NOMO-1 treated with dmso at 0.1 percent for 144 hours (cell line): ENCODE data around the gene RBM39.
"Not testable (repeated sequence)": the region's sequence is repeated elsewhere in the genome, so short reads cannot be mapped to it uniquely, and the experiment has no call there.

ENCODE experiments used
- DNase-seq: peaks from one replicate; lab custom pipeline; 2025; ENCODE audit not compliant: unreplicated experiment; lab: John Stamatoyannopoulos, UW

Gene RBM39

DNA sequence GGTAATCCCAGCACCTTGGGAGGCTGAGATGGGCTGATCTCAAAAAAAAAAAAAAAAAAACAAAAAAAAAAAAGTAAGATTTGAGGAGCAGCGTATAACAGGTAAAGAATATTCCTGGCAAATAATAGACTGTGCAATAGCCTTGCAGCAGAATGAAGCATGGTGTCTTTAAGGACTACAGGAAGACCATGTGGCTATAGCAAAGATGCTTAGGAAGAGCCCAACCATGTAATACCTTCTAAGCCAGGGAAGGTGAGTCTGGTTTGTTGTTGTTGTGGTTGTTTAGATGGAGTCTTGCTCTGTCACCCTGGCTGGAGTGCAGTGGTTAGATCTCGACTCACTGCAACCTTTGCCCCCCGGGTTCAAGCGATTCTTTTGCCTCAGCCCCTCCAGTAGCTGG, 14.3 kb upstream of the RBM39 start:
- DNase-seq: no peak

DNA sequence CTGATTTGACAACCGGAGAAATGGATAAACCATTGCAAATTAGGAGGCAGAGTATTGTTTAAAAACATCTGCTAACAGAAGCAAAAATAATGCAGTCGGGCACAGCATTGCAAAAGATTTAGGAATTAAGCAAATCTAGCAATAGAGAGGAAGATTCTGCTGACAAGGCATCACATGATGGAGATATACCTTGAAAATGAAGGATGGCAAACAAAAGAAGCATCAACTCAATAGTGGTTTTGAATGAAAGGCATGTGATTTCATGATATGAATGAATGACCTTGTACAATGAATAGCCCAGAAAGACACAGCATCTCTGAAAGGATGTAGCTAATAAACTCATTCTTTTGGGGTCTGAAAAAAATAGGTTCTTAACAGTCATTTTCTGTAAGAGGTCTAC, 8.6 kb upstream of the RBM39 start:
- no peak for DNase-seq

GRCh38 chr20:35744492-35744841, 2.4 kb upstream of the RBM39 start:
- DNase-seq: not testable (repeated sequence)

DNA sequence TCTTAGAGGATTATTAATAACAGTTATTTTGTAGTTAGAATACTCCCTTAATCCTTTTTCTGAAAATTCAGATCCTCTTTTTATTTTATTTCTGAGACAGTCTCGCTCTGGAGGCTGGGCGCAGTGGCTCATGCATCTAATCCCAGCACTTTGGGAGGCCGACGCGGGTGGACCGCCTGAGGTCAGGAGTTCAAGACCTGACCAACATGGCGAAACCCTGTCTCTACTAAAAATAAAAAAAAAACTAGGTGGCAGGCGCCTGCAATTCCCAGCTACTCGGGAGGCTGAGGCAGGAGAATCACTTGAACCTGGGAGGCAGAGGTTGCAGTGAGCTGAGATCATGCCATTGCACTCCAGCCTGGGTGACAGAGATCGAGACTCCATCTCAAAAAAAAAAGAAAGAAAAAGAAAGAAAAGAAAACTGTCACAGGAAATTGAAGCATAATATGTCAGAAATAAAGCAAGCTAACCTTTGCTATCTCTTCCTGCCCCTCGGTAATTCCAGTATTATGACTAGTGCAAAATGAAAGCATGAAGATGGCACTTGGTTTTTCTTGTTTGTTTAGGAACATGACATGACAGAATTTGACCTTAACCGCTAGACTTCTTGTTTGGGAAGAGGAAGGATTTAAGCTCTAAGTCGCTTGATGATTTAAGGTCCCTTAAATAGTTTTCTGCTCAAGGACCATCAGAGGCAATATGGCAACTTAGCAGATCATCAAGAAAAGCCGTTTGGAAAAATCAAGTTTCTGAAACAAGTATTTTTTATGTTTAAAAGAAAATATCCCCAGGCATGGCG, 1.8 kb upstream of the RBM39 start:
- peak; percentile 10 for DNase-seq

- peak; percentile 66 for DNase-seq
Observed at GRCh38 chr20:35742741-35743523, 872 bp upstream of the RBM39 start.

DNA sequence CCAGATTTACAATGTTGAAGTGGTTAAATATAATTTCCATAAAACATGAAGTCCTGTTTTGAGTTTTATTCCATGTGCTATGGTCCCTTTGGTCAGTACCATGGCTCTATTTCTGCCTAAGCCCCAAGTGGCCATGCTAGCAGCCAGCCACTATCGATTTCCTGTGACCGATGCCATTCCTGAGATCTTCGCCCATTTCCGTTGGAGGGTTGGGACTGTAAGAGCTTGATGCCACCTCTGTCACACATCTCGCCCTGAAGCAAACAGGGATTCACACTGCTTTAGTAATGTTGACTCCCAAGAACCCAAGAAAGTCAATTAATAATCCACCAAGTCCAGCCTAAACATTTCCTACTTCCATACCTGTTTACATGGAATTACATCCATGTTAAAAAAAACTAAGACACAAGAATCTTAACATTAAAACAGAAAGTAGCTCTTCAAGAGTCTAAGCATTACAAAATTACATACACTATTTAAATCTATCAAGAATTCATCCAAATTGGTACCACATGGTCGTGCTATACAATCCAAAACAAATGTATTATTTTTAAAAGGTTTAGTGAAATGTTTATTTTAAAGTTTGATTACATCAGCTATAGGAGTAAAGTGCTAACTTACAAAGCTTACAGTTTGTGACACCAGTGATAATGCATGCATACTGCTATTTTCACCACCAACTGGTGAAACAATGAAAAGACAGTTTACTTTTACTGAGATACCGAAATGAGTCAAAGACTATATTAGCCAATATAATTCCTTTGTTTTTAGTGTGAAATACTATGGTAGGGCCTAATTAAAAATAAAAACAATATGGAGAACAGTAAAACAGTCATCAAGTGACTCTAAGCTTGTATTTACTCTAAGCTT, 2.5 kb downstream of the RBM39 start:
- DNase-seq: no peak

- no peak for DNase-seq
Observed at GRCh38 chr20:35738410-35739179, 3.5 kb downstream of the RBM39 start.

GRCh38 chr20:35737865-35738333, 4.2 kb downstream of the RBM39 start:
- DNase-seq: no peak

DNA sequence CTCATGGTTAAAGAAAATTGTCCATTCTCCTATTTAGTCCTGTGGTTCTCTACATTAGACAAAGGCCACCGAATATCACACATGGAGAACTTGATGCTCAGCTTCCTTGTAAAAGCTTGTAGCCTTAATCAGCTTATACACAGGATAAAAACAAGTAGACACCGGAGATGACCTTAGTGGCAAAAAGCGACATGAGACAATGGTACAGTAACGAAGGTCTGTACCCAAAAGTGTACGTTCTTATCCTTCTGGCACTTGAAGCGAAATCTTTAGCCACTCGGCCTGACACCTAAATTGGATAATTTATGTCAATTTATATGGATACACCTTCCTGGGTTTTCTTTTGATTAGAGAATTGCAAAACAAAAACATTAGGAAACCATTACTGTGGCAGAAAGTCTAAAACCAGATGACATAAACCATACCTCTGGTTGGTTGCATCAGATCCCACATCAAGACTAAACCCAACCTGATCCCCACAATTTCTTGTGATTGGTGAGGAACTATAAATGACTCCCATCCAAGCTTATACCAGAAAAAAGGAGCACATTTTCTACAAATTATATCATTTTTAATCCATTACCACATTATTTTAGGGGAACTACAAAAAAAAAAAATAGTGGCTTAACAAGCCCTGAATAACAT, 6.1 kb downstream of the RBM39 start:
- no peak for DNase-seq

DNA sequence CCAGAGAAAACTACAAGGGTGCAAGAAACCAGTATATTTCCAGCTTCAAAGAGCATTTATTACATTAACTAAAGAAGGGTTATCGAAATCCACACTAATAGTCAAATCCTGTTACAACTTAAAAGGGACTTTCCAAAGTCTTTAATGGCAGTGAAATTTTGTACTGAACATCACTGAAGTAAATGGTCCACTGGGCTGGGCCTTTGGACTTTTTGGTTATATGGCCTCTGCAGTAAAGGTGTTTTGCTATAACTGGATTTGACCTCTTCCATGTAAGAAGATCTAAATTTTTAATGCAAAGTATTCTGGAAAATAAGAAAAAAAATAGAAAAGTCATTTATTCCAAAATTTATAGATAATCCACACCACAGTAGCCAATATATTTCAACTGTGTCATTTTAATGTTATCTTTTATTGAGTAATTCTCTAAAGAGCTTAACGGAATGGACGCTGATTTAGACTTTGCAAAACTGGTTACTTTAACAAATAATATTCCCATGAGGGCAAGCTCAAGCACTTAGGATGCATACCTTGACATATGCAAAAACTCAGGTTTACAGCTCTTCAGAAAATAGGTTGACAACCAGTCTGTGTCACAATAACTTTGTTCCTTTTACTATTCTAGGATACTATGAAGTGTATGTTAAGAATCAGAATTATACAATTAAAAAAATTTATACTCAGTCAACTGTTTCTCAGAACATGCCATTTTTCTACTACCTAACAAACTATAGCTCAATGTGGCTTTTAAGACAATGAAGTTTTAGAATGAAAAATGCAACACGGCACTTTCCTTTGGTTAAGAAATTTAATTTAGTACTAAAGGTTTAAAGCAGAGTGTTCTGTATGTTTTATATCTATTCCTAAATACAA, 7.0 kb downstream of the RBM39 start:
- DNase-seq: no peak

GRCh38 chr20:35734374-35734773, 7.7 kb downstream of the RBM39 start:
- no peak for DNase-seq

DNA sequence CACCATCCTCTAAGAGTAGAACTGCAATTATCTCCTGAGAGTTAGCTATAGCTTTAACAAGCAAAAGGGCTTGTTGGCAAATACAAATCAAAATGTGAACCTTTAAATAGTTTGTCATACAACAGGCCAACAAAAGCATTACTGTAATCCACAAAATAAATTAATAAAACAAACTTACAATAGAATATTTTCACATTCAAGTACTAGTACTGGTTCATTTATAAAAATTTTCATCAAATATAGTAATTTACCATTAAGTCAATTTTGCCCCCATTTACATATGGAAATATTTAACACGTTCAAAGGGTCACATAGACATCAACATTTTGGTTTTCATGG, 9.4 kb downstream of the RBM39 start:
- no peak for DNase-seq

DNA sequence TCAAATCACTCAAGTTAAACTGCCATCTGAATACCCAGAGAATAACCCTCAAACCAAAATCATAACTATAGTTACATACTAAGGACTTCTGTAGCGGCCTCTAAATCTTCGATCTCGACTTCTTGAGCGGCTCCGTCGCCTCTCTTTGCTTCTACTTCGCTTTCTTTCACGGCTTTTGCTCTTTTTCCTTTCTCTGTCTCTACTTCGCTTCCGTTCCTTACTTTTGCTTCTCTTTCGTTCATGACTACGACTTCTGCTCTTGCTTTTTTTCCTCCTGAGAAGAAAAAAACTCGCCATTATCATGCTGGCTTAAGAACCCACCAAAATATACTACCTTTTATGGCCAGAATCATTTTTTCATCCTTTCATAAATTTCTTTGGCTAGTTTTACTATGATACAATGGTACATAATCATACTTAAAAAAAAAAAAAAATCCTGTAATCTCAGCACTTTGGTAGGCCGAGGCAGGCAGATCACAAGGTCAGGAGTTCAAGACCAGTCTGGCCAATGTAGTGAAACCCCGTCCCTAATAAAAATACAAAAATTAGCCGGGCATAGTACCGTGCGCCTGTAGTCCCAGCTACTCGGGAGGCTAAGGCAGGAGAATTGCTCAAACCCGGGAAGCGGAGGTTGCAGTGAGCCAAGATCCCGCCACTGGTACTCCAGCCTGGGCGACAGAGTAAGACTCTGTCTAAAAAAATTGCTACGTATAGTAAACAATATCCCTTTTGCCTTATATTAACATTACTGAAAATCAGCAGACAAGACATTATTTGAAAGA, 10.0 kb downstream of the RBM39 start:
- DNase-seq: no peak

DNA sequence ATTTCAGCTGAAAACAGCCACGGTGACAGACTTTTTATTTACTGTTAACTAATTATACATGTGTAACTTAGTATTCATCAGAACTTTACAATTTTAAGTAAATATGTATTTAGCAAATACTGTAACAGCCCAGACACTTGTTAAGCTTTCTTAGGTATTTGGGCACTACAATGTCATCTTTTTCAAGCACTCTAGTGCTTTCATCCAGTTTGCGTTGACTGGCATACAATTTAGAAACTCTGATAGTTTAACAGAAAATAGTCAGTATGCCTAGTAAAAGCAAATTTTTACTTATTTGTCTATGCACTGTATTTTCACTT, 10.6 kb downstream of the RBM39 start:
- no peak for DNase-seq

DNA sequence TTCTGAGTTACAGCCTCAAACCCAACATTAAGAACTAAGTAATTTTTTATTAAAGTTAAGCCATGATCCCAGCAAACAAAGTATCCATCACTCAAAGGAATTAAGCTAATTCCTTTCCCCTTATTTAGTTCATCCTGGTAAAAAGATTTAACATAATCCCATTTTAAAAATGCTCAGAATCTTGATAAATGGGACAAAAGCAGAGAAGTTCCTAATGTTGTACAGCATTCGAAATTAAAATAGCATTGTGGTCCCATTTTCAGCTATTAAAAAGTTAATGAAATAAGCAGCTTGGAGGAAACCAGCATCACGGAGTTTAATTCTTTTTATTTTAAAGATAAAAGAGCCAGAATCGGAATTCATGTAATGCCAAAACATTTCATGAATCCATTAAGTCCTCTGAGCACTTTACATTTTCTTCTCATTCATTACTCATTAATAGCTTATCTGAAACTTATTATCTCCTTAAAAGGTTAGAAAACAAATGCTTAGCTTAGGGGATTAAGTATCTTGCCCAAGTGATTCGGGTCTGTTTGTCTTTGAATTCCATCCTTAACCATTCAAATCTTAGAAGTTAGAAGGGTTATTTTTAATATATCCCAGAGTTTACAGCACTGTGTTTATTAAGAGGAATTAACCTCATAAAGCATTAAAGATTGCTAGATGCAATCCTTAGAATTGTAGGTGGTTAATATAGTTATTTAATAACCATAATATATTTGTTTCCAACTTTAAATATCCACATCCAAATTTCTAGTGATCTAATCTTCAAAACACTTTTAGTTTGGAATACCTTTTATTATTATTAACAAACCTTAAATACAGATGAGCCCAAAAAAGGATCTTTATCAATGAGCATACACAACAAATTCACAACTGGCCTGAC, 11.2 kb downstream of the RBM39 start:
- no peak for DNase-seq

- no peak for DNase-seq
Observed at GRCh38 chr20:35729836-35730582, 12.1 kb downstream of the RBM39 start.

- no peak for DNase-seq
Observed at GRCh38 chr20:35729283-35729807, 12.7 kb downstream of the RBM39 start.
